GM18868 (cell line): ENCODE results near the gene SKIL.

Experiments used
- ATAC-seq: cut with Tn5 transposase; IDR thresholded peaks from one replicate; pipeline ENCODE4 v1.9.1; 2021; ENCODE audit warnings: mild to moderate bottlenecking, moderate library complexity; ENCODE audit not compliant: unreplicated experiment

Gene SKIL

DNA sequence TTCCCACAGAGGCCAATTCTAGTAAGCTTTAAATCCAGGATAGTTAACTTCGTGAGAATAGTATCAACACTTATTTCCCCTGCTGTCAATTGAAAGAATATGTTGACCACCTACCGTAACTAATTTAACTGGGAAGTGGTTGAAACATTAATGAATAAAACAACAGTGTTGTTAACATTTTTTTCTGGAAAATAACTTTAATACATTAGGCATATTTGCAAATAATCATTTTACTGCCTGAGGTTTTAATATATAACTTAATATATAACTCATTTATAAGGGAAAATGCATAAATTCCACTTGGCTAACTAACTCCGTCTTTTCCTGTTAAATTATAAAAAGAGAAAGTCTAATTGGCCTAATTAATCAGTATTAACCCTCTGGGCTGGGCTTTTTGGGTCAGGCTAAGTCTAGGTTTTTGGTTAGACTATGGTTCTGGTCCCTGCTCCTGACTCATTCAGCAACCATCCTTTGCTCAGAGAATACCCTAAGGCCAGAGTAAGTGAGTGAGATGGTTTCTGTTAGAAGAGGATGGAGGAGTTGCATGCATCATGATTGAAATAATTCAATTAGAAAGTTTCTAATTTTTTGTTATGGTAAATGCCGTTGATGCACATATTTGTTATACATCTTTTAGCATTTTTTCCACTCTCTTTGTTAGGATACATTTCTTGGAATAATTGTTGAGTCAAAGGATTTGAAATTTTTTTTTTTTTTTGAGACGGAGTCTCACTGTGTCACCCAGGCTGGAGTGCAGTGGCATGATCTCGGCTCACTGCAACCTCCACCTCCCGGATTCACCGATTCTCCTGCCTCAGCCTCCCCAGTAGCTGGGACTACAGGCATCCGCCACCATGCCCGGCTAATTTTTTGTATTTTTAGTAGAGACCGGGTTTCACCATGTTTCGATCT, 10.8 kb upstream of the SKIL start:
- ATAC-seq = peak; percentile 56

DNA sequence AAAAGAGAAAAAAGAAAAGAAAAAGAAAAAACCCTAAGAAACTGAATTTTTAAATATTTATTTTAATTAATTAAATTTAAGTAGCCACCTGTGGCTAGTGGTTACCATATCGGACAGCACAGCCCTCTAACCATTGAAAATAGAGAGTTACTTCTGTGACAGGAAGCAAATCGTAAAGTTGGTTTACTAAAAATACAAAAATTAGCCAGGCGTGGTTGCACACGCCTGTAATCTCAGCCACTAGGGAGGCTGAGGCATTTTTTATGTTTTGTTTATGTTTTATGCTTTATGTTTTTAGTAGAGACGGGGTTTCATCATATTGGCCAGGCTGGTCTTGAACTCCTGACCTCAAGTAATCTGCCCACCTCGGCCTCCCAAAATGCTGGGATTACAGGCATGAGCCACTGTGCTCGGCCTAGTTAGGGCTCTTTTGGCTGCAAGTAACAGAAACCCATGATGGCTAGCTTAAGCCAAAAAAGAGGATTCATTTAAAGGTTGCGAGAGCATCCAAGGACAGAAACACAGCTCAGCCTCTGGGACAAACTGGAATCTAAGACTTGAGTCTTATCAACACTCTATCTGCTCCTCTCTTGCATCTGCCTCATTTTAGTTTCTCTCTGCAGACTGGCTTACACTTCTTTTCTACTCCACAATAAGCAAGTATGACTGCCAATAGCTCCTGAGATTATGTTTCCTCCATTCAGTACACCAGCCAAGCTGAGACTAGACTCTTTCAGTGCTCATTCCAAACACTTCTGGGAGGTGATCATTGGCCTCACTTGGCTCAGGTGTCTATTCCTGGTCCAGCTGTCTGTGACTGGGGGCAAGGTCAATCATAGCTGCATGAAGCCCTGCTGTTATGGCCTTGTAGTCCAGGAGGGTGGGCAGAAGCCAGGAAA, 6.8 kb upstream of the SKIL start:
- peak; percentile 41 for ATAC-seq

DNA sequence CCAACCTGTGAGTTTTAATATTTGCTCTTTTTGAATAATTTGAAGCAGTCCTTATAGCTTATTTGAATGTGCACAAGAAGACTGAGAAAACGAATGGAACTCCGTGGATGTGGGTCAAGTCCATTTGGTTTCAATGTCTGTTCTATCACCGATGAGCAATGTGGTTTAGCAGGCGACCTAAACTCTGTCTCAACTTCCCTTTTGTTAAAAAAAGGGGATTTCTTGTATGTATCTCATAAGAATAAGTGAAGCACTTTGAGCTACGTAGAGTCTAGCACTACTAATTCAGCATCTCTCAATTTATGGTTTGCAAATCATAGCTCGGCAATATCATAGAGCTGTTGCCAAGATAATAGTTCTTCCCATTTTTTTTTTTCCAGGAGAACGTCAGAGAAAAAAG, 4.6 kb upstream of the SKIL start:
- ATAC-seq = peak; percentile 34

DNA sequence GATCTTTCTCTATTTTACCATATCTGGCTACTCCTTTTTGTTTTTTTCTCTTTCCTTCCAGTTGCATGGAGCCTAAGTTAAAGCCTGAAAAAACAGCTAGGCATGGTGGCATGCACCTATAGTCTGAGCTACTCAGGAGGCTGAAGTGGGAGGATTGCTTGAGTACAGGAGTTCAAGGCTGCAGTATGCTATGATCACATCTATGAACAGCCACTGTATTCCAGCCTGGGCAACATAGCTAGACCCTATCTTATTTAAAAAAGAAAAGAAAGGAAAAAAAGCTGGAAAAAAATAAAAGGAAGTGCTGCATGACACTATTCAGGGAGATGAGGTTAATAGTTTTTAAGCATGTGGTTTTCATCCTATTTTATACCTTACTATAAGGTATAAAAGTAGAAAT, 4.0 kb upstream of the SKIL start:
- ATAC-seq = no peak

DNA sequence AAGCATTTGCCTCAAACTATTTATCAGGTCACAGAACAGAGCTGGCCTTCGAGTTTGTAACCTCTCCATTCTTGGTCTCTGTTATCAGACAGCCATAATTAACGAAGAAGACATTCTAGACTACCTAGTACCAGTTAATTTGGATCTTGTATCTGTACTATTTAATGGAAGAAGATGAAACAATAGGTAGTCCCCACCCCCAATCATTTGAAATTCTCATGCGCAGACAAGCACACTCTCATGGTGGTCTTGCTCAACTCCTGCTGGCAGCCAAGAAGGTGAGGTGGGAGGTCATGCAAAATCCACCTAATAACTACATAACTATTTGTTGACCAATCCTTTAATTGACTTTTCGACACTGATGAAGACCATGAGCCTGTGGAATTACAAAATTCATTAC, 2.8 kb upstream of the SKIL start:
- ATAC-seq = no peak

DNA sequence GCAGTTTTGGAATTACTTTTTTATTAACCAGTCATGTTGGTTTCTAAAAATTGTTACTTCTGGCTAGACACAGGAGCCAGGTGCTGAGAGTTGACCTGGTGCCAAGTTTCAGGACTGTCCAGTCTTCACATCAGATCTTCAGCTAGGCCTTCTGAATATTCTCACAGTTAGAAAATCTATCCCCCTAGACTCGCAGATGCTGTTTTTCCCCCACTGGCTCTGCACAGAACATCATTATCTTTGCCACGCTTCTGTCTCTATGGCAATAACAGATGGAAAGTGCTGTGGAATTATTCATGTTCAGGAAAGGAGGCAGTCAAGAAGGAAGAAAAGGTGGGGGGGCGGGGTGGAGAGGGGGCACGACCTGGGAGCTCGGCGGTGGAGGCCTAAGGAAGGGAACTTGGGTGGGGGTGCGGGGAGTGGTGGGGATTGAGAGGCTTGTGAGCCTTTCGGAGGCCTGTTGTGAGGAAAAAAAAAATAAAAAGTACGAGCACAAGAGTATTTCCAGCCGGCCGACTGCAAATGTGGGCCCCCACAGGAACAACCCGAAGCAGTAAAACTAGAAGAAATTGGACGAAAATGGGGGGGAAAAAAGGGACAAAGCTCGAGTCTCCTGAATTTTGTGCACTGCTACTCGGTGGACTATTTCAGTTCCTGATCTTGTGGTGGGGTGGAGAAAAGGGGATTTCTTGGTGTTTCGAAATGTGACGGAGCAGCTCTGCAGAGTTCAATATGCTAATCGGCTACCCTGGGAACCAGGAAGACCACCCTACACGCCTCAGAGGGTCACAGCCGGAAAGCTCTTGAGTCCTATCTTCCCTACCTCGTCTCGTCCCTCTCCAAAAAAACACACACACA, 1.5 kb upstream of the SKIL start:
- ATAC-seq = peak; percentile 24

DNA sequence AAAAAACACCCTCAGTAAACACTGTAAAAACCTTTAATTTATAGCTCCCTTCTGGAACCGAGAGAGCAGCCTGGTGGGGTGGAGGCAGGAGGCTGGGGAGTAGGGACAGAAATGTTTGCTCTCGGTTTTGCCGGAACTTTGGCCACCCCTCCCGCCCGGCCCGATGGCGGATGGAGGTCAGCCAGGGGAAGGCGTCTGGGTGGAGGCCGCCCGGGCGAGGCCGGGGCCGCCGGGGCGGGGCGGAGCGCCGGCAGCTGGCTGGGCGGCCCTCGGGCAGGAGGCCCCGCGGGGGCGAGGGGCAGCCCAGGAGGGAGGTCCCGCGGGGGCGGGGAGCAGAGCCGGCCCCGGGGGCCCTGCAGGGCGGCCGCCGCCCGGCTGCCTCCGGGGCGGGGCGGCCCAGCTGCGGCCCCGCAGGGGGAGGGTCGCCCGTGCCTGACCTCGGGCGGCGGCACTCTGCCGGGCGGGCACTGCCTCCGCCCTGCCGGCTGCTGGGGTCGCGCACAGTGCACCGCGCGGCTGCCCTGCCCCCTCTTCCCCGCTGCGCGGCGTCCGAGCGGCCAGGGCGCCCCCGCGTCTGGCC, 829 bp upstream of the SKIL start:
- ATAC-seq = peak; percentile 33

DNA sequence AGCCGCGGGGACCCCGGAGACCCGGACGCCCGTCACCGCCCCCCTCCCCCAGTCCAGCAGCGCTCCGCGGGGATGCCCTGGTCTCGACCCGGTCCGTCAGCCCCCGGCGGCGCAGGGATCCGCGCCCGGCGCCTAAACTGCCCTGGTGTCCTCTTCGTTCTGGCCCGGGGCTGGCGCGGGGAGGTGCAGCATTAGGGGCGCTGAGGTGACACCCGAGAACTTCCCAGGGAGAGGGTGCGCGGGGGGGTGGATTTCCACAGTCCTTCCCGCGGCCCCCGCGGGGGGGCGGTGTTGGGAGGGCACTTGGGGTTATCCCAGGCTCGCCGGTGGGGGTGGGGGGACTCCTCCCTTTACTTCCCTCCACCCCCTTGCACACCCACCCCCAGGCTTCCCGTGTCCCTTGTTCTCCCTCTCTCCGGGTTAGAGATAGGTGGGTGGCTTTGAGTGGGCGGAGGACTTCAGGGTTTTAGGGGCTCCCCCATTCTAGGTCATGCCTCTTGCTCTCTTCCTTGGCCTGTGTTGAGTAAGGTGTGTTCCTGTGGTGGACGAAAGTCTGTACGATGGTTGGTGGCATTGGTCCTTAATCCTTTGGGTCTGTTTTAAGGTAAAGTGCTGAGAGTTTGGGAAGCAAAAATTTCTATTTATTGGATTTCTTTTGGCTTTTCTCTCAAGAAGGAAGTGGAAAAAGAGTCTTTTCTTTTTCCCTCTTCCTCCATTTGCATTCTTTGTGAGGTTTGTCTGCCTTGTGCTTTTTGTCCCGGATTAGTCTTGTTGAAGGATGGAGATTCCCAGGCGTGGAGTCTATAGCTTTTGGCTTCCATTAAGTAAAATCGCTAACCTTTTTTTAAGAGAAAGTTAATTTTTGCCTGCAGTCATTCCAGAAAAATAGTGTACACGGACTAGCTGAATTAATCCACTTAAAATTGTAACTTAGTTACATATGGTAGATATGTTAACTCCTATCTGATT, 811 bp downstream of the SKIL start:
- peak; percentile 10 for ATAC-seq

DNA sequence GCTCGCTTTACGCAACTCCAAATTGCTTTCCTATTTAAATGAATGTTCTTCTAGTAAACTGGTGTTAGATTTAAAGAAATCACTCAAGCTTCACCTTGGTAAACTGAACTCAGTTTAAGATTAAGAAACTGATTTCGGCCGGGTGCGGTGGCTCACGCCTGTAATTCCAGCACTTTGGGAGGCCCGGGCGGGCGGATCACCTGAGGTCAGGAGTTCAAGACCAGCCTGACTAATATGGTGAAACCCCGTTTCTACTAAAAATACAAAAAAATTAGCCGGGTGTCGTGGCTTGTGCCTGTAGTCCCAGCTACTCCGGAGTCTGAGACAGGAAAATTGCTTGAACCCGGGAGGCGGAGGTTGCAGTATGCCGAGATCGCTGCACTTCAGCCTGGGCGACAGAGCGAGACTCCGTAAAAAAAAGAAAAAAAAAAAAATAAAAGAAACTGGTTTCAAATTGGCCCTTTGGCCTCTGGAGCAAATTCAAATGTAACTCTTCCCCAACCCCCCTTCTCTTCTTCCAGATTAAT, 1.7 kb downstream of the SKIL start:
- no peak for ATAC-seq

DNA sequence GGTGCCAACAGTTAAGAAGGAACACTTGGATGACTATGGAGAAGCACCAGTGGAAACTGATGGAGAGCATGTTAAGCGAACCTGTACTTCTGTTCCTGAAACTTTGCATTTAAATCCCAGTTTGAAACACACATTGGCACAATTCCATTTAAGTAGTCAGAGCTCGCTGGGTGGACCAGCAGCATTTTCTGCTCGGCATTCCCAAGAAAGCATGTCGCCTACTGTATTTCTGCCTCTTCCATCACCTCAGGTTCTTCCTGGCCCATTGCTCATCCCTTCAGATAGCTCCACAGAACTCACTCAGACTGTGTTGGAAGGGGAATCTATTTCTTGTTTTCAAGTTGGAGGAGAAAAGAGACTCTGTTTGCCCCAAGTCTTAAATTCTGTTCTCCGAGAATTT, 3.0 kb downstream of the SKIL start:
- no peak for ATAC-seq

DNA sequence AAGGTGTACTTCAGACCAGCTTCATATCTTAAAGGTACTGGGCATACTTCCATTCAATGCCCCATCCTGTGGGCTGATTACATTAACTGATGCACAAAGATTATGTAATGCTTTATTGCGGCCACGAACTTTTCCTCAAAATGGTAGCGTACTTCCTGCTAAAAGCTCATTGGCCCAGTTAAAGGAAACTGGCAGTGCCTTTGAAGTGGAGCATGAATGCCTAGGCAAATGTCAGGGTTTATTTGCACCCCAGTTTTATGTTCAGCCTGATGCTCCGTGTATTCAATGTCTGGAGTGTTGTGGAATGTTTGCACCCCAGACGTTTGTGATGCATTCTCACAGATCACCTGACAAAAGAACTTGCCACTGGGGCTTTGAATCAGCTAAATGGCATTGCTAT, 3.4 kb downstream of the SKIL start:
- ATAC-seq = no peak

DNA sequence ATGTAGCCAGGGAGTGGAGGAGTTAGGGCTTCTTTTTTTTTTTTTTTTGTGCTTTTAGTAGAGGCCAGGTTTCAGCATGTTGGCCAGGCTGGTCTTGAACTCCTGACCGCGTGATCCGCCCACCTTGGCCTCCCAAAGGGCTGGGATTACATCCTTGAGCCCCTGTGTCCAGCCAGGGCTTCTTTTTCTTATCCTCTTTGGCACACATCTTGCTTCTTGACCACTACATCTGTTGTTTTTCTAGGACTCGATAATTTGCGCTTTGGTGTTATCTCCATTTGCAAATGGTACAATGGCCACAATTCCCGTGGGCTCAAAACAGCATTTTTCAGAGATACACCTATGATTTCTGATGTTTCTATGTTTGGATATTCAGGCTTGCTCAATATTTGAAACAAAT, 4.2 kb downstream of the SKIL start:
- no peak for ATAC-seq

DNA sequence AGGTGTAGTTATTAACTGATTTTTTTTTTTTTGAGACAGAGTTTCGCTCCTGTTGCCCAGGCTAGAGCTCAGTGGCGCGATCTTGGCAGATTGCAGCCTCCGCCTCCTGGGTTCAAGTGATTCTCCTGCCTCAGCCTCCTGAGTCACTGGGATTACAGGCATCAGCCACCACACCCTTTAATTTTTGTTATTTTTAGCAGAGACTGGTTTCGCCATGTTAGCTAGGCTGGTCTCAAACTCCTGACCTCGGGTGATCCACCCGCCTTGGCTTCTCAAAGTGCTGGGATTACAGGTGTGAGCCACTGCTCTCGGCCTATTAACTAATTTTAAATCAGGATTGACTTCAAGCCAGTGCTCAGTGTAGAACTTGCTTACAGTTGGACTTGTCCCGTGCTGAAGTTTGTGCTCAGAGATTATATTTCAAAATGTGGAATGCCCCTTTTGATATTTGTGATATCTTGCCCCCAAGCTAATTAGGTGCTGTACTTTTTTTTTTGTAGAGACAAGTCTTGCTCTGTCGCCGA, 6.0 kb downstream of the SKIL start:
- no peak for ATAC-seq

DNA sequence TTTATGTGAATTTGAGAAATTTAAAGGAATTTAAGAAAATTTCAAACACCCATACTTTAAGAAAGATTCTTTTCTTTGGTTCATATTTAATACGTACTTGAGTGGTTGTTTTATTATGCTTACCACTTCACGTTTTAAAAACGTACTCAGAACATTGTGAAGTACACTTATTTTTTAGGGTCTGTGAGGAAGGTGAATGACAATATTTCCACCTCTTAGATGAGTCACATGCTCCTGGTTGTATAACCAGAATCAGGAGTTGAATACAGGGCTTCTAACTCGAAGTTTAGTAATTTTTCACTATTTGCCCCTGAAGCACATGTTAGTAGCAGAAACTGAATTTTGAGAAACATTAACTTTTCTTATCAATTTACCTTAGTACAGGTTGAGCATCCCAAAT, 7.5 kb downstream of the SKIL start:
- ATAC-seq = no peak

DNA sequence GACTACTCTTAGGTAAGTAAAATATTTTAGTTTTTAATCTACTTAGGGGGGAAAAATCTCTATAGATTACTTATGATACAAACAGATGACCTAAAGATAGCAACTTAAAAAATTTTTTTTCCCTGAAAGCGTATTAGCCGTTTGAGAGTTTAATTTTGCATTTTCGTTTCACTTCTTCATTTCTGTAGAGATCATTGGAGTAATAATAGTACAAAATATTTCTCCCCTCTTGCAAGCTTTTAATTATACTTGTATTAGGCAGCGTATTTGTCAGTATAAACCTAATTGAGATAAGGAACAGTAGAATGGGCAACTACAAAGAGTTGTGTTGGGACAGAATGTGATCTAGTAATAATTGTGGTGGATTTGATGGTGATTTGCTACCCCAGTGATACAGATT, 10.3 kb downstream of the SKIL start:
- peak; percentile 54 for ATAC-seq

DNA sequence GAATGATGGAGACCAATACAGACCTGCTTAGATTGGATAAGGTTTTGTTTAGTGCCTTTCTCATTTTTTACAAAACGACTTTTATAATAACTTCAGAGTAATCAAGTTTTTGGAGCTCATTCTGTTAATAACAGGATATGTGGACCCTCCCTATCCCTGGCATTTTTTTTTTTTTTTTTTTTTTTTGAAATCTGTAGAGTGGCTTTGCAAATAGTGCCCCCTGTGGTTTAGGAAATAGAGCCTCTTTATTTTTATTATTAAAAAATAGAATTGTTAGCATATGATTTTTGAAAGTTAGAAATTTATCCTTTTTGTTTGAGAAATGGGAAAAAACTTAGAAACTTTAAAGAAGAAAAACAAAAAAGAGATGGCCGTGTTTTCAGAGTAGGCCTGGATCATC, 11.4 kb downstream of the SKIL start:
- ATAC-seq = no peak

DNA sequence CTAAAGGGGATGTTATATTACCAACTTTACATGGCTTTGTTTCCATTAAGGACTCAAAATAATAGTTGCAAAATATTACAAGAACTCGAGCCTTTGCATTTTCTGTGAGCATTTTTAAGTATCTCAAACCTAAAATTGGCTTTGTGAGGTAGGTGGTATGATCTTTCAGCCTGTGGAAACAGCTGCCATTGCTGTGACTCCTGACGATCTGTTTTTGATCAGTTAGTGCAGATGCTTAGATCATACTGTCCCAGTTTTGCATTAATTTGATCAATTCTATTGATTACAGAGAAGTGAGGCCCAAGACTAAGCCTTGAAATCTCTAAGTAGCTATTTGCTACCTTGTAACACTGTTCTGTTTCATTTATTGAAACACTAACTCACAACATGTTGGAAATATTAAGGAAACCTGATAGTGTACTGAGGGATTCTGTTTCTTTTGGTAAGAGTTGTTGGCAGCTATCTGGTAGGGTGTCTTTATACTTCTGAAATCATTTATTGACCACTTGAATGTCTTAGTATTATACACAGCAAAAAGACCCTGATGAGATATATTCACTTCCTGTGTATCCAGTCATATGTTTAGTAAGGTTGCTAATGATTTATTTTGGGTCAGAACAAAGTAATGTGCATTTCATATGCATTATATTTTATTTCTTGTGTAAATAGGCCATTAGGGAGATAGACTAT, 14.8 kb downstream of the SKIL start:
- ATAC-seq = no peak

DNA sequence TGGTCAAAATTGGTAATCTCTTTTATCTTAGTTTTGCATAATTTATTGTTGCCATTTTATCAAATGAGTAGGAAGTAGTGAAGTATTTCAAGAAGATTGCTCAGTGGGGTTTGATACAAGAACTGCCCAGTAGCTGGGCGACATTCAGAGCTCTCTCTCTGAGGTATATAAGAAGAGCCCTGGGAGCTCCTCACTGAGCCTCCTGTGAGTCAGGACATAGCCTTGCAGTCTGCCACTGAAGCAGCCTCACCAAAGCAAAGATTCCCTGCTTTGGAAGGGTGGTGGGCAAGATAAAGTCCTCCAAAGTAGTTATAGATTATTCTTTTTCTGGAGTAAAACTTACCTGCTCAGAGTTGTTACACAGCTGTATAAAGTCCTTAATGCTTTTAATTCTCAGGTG, 26.1 kb downstream of the SKIL start:
- ATAC-seq = no peak
